Measurements from ENCODE around the gene MBTD1.

DNA sequence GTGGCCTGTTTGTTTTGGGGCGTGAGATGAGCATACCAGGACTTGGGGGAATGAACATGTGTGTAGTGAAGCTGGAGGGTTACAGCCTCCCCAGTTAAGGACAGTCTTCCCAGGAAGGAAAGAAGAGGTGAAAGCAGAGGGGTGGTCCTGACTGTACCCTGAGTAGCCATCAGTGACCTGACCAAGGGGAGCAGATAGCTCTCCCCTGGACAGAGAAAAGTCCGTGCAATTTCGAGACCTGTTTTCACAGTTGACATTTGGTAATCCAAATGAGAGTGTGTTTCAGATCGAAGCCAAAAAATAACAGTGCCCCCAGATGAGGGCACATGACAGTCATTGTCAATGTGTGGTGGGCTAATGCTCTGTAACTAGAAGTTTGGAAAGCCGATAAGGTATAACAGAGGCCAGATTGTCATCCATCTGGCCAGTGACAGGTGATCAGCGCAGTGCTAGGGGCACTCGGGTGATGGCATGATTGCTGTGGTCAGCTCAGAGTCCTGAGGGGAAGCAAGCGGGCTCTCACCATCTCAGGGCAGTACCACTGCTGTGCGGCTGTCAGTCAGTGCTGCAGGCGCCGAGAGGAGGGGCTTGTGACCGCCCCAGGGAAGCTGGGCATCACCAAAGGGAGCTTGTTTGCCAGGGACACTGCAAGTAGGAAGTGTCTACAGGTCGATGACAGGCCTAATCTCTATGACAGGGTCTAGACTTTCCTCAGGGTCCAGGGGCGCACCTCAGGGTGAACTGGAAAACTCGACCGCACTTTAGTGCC is 94.8 kb downstream of the MBTD1 start:
- TF ChIP-seq CTCF (IDR thresholded peaks at IDR 0.05) (no peak), POLR2A (IDR thresholded peaks at IDR 0.05) (no peak)

Data from body of pancreas (tissue), 4 donors.